H9 (cell line): ENCODE measurements around the gene PEX19. TPM values are rescaled to one million over a fixed set of nuclear protein-coding genes. Genes with fewer than 3 reads are reported as not detected.
A peak's percentile ranks its signal among the peaks of the same experiment; 100 is the strongest.

ENCODE experiments used
- DNase-seq: peaks from one replicate; pipeline ENCODE4 v3.0.0-alpha.2; 2017
- H2AFZ ChIP-seq: one replicate; pipeline ENCODE4 v1.6.1; 2013; ENCODE audit warnings: mild to moderate bottlenecking, low read length, control low read depth, moderate library complexity
- H2AK5ac ChIP-seq: 2 replicates; pipeline ENCODE4 v1.6.1; 2013; ENCODE audit warnings: low read length, control low read depth, mixed read lengths; ENCODE audit not compliant: insufficient read length
- H2BK120ac ChIP-seq: one replicate; pipeline ENCODE4 v1.6.1; 2013; ENCODE audit warnings: low read depth, mild to moderate bottlenecking, low read length, control low read depth, inconsistent platforms; ENCODE audit not compliant: poor library complexity, severe bottlenecking
- H2BK12ac ChIP-seq: 2 replicates; pipeline ENCODE4 v1.6.1; 2013; ENCODE audit warnings: low read length, control low read depth, mixed read lengths, low read depth; ENCODE audit not compliant: insufficient read length
- H2BK15ac ChIP-seq: 2 replicates; pipeline ENCODE4 v1.6.1; 2013; ENCODE audit warnings: low read depth, low read length, control low read depth
- H2BK20ac ChIP-seq: one replicate; pipeline ENCODE4 v1.6.1; 2013; ENCODE audit warnings: low read depth, mild to moderate bottlenecking, low read length, control low read depth, inconsistent platforms; ENCODE audit not compliant: poor library complexity, severe bottlenecking
- H2BK5ac ChIP-seq: 2 replicates; pipeline ENCODE4 v1.6.1; 2013; ENCODE audit warnings: low read length, control low read depth, mixed read lengths; ENCODE audit not compliant: insufficient read length
- H3K14ac ChIP-seq: 2 replicates; pipeline ENCODE4 v1.6.1; 2013; ENCODE audit warnings: low read length, control low read depth; ENCODE audit not compliant: insufficient read depth
- H3K18ac ChIP-seq: 2 replicates; pipeline ENCODE4 v1.6.1; 2013; ENCODE audit warnings: low read depth, mild to moderate bottlenecking, mixed read lengths, low read length, control low read depth; ENCODE audit not compliant: insufficient read length
- H3K23ac ChIP-seq: 2 replicates; pipeline ENCODE4 v1.6.1; 2013; ENCODE audit warnings: low read length, control low read depth, mixed read lengths, low read depth; ENCODE audit not compliant: insufficient read length
- H3K23me2 ChIP-seq: 2 replicates; pipeline ENCODE4 v1.6.1; 2013; ENCODE audit warnings: low read depth, mild to moderate bottlenecking, mixed read lengths, low read length, control low read depth; ENCODE audit not compliant: insufficient read length, poor library complexity, severe bottlenecking
- H3K27ac ChIP-seq: 2 replicates; pipeline ENCODE4 v1.5.1; 2013; ENCODE audit warnings: low read length, control low read depth, mixed read lengths, low read depth; ENCODE audit not compliant: insufficient read length
- H3K27me3 ChIP-seq: 2 replicates; pipeline ENCODE4 v1.6.1; 2013; ENCODE audit warnings: low read length, control low read depth, inconsistent platforms; ENCODE audit not compliant: insufficient read depth
- H3K4ac ChIP-seq: 2 replicates; pipeline ENCODE4 v1.6.1; 2013; ENCODE audit warnings: low read depth, mild to moderate bottlenecking, control low read depth, inconsistent platforms, low read length, moderate library complexity
- H3K4me1 ChIP-seq: 2 replicates; pipeline ENCODE4 v1.6.1; 2013; ENCODE audit warnings: low read length, control low read depth, inconsistent platforms; ENCODE audit not compliant: insufficient read depth
- H3K4me2 ChIP-seq: 2 replicates; pipeline ENCODE4 v1.6.1; 2013; ENCODE audit warnings: low read length, control low read depth, mixed read lengths; ENCODE audit not compliant: insufficient read length, insufficient read depth
- H3K56ac ChIP-seq: 2 replicates; pipeline ENCODE4 v1.6.1; 2013; ENCODE audit warnings: low read depth, mild to moderate bottlenecking, mixed read lengths, low read length, control low read depth; ENCODE audit not compliant: insufficient read length
- H3K79me1 ChIP-seq: 2 replicates; pipeline ENCODE4 v1.6.1; 2013; ENCODE audit warnings: low read depth, mild to moderate bottlenecking, moderate library complexity, low read length, control low read depth, inconsistent platforms; ENCODE audit not compliant: insufficient read depth, poor library complexity, severe bottlenecking
- H3K79me2 ChIP-seq: 2 replicates; pipeline ENCODE4 v1.6.1; 2013; ENCODE audit warnings: low read length, control low read depth, inconsistent platforms; ENCODE audit not compliant: insufficient read depth
- H3K9ac ChIP-seq: 2 replicates; pipeline ENCODE4 v1.6.1; 2013; ENCODE audit warnings: low read length, control low read depth, mixed read lengths; ENCODE audit not compliant: insufficient read length; ENCODE audit errors: extremely low read depth
- H3K9me3 ChIP-seq: one replicate; pipeline ENCODE4 v1.6.1; 2013; ENCODE audit warnings: low read depth, low read length, inconsistent platforms; ENCODE audit not compliant: control insufficient read depth
- H3T11ph ChIP-seq: one replicate; pipeline ENCODE4 v1.6.1; 2013; ENCODE audit warnings: mild to moderate bottlenecking, low read length, control low read depth, inconsistent platforms
- H4K20me1 ChIP-seq: one replicate; pipeline ENCODE4 v1.6.1; 2013; ENCODE audit not compliant: control insufficient read depth, insufficient read length, insufficient read depth
- H4K5ac ChIP-seq: 2 replicates; pipeline ENCODE4 v1.6.1; 2013; ENCODE audit warnings: low read depth, mild to moderate bottlenecking, mixed read lengths, low read length, control low read depth; ENCODE audit not compliant: insufficient read length
- H4K8ac ChIP-seq: replicated peaks from 2 replicates; pipeline ENCODE4 v1.6.1; 2013; ENCODE audit warnings: low read length, control low read depth, mixed read lengths, low read depth; ENCODE audit not compliant: insufficient read length
- H4K91ac ChIP-seq: 2 replicates; pipeline ENCODE4 v1.6.1; 2013; ENCODE audit warnings: low read depth, mild to moderate bottlenecking, moderate library complexity, mixed read lengths, low read length, control low read depth; ENCODE audit not compliant: insufficient read length
- H3K27ac Mint-ChIP-seq, 3 experiments: 2 replicates in 2 of 3; 3 replicates in 1 of 3; pipeline ENCODE4 v1.8.0; 2020 to 2021; ENCODE audit warnings: mixed read lengths in 3 of 3, mild to moderate bottlenecking in 1 of 3, moderate library complexity in 1 of 3
- H3K27me3 Mint-ChIP-seq: 2 replicates; pipeline ENCODE4 v1.8.0; 2021; ENCODE audit warnings: low read depth, mild to moderate bottlenecking, moderate library complexity, mixed read lengths
- H3K36me3 Mint-ChIP-seq, 3 experiments: 2 replicates in 2 of 3; 3 replicates in 1 of 3; pipeline ENCODE4 v1.8.0; 2020 to 2021; ENCODE audit warnings: low read depth in 3 of 3, mixed read lengths in 3 of 3; ENCODE audit not compliant: insufficient read depth in 1 of 3
- H3K4me1 Mint-ChIP-seq, 2 experiments: 2 replicates each; pipeline ENCODE4 v1.8.0; 2020; ENCODE audit warnings: mixed read lengths in 2 of 2
- H3K4me3 Mint-ChIP-seq, 2 experiments: 2 replicates in 1 of 2; 3 replicates in 1 of 2; pipeline ENCODE4 v1.8.0; 2020 to 2021; ENCODE audit warnings: mild to moderate bottlenecking in 2 of 2, mixed read lengths in 2 of 2, moderate library complexity in 1 of 2
- H3K9me3 Mint-ChIP-seq, 2 experiments: 2 replicates in 1 of 2; 3 replicates in 1 of 2; pipeline ENCODE4 v1.8.0; 2020; ENCODE audit warnings: mild to moderate bottlenecking in 2 of 2, mixed read lengths in 2 of 2, moderate library complexity in 1 of 2
- WGBS: extraction: QIAGEN DNeasy Blood & Tissue Kit; methylation state at CpG from one replicate; pipeline ENCODE4 v1.1.7; 2013; ENCODE audit warnings: missing lambda C conversion rate, low lambda C conversion rate, mixed read lengths; ENCODE audit not compliant: insufficient read length; ENCODE audit errors: extremely low coverage; 5-methylcytosine and 5-hydroxymethylcytosine counted together
- total RNA-seq: library from RNA; stranded (reverse); gene quantifications from 2 replicates; pipeline ENCODE4 v1.2.1, GENCODE V29; 2021
- TF ChIP-seq, protein P1 (sequence below): fragments of 200-600 bp; sonication (generic); conservative IDR thresholded peaks from 3 replicates; pipeline ENCODE4 v1.8.0; 2021; ENCODE audit warnings: antibody characterized with exemption, mild to moderate bottlenecking

The PEX19 gene
- total RNA-seq, 1 experiment from 2014 or later: 92.7 TPM

- H3T11ph ChIP-seq: no peak overlapping the region
- TF ChIP-seq, protein P1, sequence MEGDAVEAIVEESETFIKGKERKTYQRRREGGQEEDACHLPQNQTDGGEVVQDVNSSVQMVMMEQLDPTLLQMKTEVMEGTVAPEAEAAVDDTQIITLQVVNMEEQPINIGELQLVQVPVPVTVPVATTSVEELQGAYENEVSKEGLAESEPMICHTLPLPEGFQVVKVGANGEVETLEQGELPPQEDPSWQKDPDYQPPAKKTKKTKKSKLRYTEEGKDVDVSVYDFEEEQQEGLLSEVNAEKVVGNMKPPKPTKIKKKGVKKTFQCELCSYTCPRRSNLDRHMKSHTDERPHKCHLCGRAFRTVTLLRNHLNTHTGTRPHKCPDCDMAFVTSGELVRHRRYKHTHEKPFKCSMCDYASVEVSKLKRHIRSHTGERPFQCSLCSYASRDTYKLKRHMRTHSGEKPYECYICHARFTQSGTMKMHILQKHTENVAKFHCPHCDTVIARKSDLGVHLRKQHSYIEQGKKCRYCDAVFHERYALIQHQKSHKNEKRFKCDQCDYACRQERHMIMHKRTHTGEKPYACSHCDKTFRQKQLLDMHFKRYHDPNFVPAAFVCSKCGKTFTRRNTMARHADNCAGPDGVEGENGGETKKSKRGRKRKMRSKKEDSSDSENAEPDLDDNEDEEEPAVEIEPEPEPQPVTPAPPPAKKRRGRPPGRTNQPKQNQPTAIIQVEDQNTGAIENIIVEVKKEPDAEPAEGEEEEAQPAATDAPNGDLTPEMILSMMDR: no peak
- no peak overlapping the region for H2BK12ac ChIP-seq
- no peaks in the 10 kb centered on the region for H3K23me2 ChIP-seq
- no peak overlapping the region for H2AK5ac ChIP-seq
- H2AFZ ChIP-seq: no peak overlapping the region
- Mint-ChIP-seq H3K27me3 (no peaks in the 10 kb centered on the region), H3K9me3 (no peaks in the 10 kb centered on the region), H3K4me1 (peaks cover 29 to 35% of the 10 kb centered on the region in 2 experiments), H3K4me3 (peak overlapping the region in 1 of 2 experiments; percentile 4; a peak in 1 of 5 replicates), H3K36me3 (peaks cover 51 to 82% (median 80%) of the 10 kb centered on the region in 3 experiments), H3K27ac (peak overlapping the region in 2 of 3 experiments; percentile 4 to 37; a peak in 4 of 7 replicates)
- no peak overlapping the region for H3K14ac ChIP-seq
- H3K27ac ChIP-seq: peak overlapping the region; percentile 7
- no peak overlapping the region for H2BK5ac ChIP-seq
- no peak overlapping the region for H3K56ac ChIP-seq
- no peak overlapping the region for H3K23ac ChIP-seq
- H3K27me3 ChIP-seq: no peaks in the 10 kb centered on the region
- peaks cover 10% of the 10 kb centered on the region for H3K4me1 ChIP-seq
- H4K5ac ChIP-seq: no peak overlapping the region
- H4K91ac ChIP-seq: no peak overlapping the region
- no peaks in the 10 kb centered on the region for H3K79me2 ChIP-seq
- H2BK15ac ChIP-seq: no peak overlapping the region
- H4K20me1 ChIP-seq: peaks cover 2% of the 10 kb centered on the region
- no peaks in the 10 kb centered on the region for H3K79me1 ChIP-seq
- H3K9ac ChIP-seq: no peak overlapping the region
- no peak overlapping the region for H3K4ac ChIP-seq
- DNase-seq: no peak
- no peak overlapping the region for H4K8ac ChIP-seq
- H2BK20ac ChIP-seq: no peak overlapping the region
- WGBS: no CpG with 5 or more reads among the region's 4 CpGs
- no peak overlapping the region for H3K18ac ChIP-seq
- no peak overlapping the region for H2BK120ac ChIP-seq
- H3K4me2 ChIP-seq: no peak overlapping the region
- no peaks in the 10 kb centered on the region for H3K9me3 ChIP-seq
Measured at GRCh38 chr1:160308451-160309184, 23.7 kb upstream of the PEX19 start.
